HG02623 (cell line): ENCODE results near the gene LRRC28.
"Not testable (repeated sequence)": the region's sequence is repeated elsewhere in the genome, so short reads cannot be mapped to it uniquely, and the experiment has no call there.

Experiments
- ATAC-seq: cut with Tn5 transposase; IDR thresholded peaks from one replicate; pipeline ENCODE4 v1.9.1; 2021; ENCODE audit warnings: moderate library complexity; ENCODE audit not compliant: unreplicated experiment

LRRC28 gene

GRCh38 chr15:99250857-99251841 lies at the start of gene LRRC28:
Gene LRRC28, plus strand, starts transcription at chr15:99251481. Its CDS starts 4,477 bp downstream, at chr15:99255958.
- ATAC-seq: peak; percentile 91

- ATAC-seq: no peak
Measured at GRCh38 chr15:99202176-99202552, 49.1 kb upstream of the LRRC28 start.

- ATAC-seq: no peak
Measured at GRCh38 chr15:99207672-99208071, 43.6 kb upstream of the LRRC28 start.

- ATAC-seq: no peak
Measured at GRCh38 chr15:99209326-99209725, 42.0 kb upstream of the LRRC28 start.

GRCh38 chr15:99210334-99210733 lies 40.9 kb upstream of the LRRC28 start:
- ATAC-seq: no peak

- ATAC-seq: no peak
Measured at GRCh38 chr15:99211926-99212325, 39.4 kb upstream of the LRRC28 start.

GRCh38 chr15:99212406-99212805 lies 38.9 kb upstream of the LRRC28 start:
- ATAC-seq: no peak

- peak; percentile 88 for ATAC-seq
Measured at GRCh38 chr15:99213187-99213811, 38.0 kb upstream of the LRRC28 start.

- ATAC-seq: no peak
Measured at GRCh38 chr15:99224372-99225214, 26.7 kb upstream of the LRRC28 start.

GRCh38 chr15:99226802-99227201 lies 24.5 kb upstream of the LRRC28 start:
- ATAC-seq: no peak

- ATAC-seq: no peak
Measured at GRCh38 chr15:99228120-99228770, 23.0 kb upstream of the LRRC28 start.

- no peak for ATAC-seq
Measured at GRCh38 chr15:99230867-99231266, 20.4 kb upstream of the LRRC28 start.

GRCh38 chr15:99232740-99233139 lies 18.5 kb upstream of the LRRC28 start:
- ATAC-seq: no peak

- not testable (repeated sequence) for ATAC-seq
Measured at GRCh38 chr15:99234160-99234559, 17.1 kb upstream of the LRRC28 start.

GRCh38 chr15:99238849-99239248 lies 12.4 kb upstream of the LRRC28 start:
- no peak for ATAC-seq

- ATAC-seq: peak; percentile 95
Measured at GRCh38 chr15:99239545-99240198, 11.6 kb upstream of the LRRC28 start.

GRCh38 chr15:99241752-99242151 lies 9.5 kb upstream of the LRRC28 start:
- no peak for ATAC-seq

- no peak for ATAC-seq
Measured at GRCh38 chr15:99244306-99244705, 7.0 kb upstream of the LRRC28 start.

GRCh38 chr15:99247062-99247461 lies 4.2 kb upstream of the LRRC28 start:
- ATAC-seq: no peak
